GM18909 (cell line): ENCODE data around the gene C1orf116.

ENCODE experiments used
- ATAC-seq: cut with Tn5 transposase; IDR thresholded peaks from one replicate; pipeline ENCODE4 v1.9.1; 2021; ENCODE audit warnings: mild to moderate bottlenecking; ENCODE audit not compliant: unreplicated experiment, poor library complexity

C1orf116 gene

GRCh38 chr1:207003210-207003609 is 29.3 kb downstream of the C1orf116 start:
- ATAC-seq = no peak

- ATAC-seq = no peak
Measured at GRCh38 chr1:207002724-207003146, 29.8 kb downstream of the C1orf116 start.

GRCh38 chr1:207001492-207002245 is 30.9 kb downstream of the C1orf116 start:
- ATAC-seq = no peak

GRCh38 chr1:207000651-207001291 is 31.8 kb downstream of the C1orf116 start:
- ATAC-seq = no peak

- no peak for ATAC-seq
Measured at GRCh38 chr1:206998816-206999215, 33.7 kb downstream of the C1orf116 start.

- no peak for ATAC-seq
Measured at GRCh38 chr1:206992790-206993189, 39.8 kb downstream of the C1orf116 start.

GRCh38 chr1:206987873-206988272 is 44.7 kb downstream of the C1orf116 start:
- ATAC-seq = no peak

GRCh38 chr1:206986885-206987284 is 45.7 kb downstream of the C1orf116 start:
- ATAC-seq = no peak

GRCh38 chr1:206986402-206986801 is 46.2 kb downstream of the C1orf116 start:
- ATAC-seq = no peak

GRCh38 chr1:206985162-206985749 is 47.3 kb downstream of the C1orf116 start:
- no peak for ATAC-seq

GRCh38 chr1:206982216-206982615 is 50.3 kb downstream of the C1orf116 start:
- ATAC-seq = no peak

GRCh38 chr1:206979379-206980043 is 53.0 kb downstream of the C1orf116 start:
- ATAC-seq = no peak

- ATAC-seq = no peak
Measured at GRCh38 chr1:206978259-206978658, 54.3 kb downstream of the C1orf116 start.

- no peak for ATAC-seq
Measured at GRCh38 chr1:206975306-206975705, 57.2 kb downstream of the C1orf116 start.

- ATAC-seq = no peak
Measured at GRCh38 chr1:206974140-206974539, 58.4 kb downstream of the C1orf116 start.

GRCh38 chr1:206972728-206973127 is 59.8 kb downstream of the C1orf116 start:
- no peak for ATAC-seq

GRCh38 chr1:206971029-206971655 is 61.4 kb downstream of the C1orf116 start:
- no peak for ATAC-seq

- no peak for ATAC-seq
Measured at GRCh38 chr1:206970446-206970845, 62.1 kb downstream of the C1orf116 start, which contains the start of gene FCAMR. TSS of gene FCAMR (minus strand) at chr1:206970460. CDS start at chr1:206970125, 335 bp downstream.

GRCh38 chr1:206969090-206969489 is 63.5 kb downstream of the C1orf116 start:
- ATAC-seq = no peak
